PFSK-1 (cell line): ENCODE results near the gene PCDHB9.

Source experiments
- POLR2AphosphoS5 ChIP-seq: IDR thresholded peaks from 2 replicates; pipeline ENCODE4 v1.6.1; 2012; ENCODE audit warnings: low read depth, mild to moderate bottlenecking, control low read depth, low read length, moderate library complexity
- REST ChIP-seq, 2 experiments: IDR thresholded peaks; 2 replicates each; pipeline versions ENCODE4 v1.6.1 to v1.8.0; 2011 to 2012; ENCODE audit warnings: low read depth in 2 of 2, low read length in 2 of 2, control low read depth in 1 of 2, inconsistent platforms in 1 of 2, mild to moderate bottlenecking in 1 of 2, moderate library complexity in 1 of 2; ENCODE audit not compliant: insufficient read depth in 1 of 2
- SIN3A ChIP-seq: IDR thresholded peaks from 2 replicates; pipeline ENCODE4 v1.6.1; 2012; ENCODE audit warnings: mild to moderate bottlenecking, low read length, moderate library complexity, borderline replicate concordance; ENCODE audit not compliant: insufficient read depth

- TF ChIP-seq REST (IDR thresholded peaks at IDR 0.05; ENCODE audit: insufficient read depth in 1 of 2, low read depth in 2 of 2, low read length in 2 of 2) (no peak), POLR2AphosphoS5 (no peak), SIN3A (no peak)
Observed at GRCh38 chr5:141149812-141150211, 37.1 kb upstream of the PCDHB9 start, which contains the start of gene PCDHB6.
